Astrocyte (in vitro differentiated cells and primary cell): Measurements from ENCODE around the gene ALPL. TPM values are rescaled to one million over a fixed set of nuclear protein-coding genes. Genes with fewer than 3 reads are reported as not detected.

Experiments
- DNase-seq: peaks from one replicate; pipeline ENCODE4 v3.0.0-alpha.2; 2010; ENCODE audit warnings: low read depth
- FAIRE-seq: peaks from 2 replicates; lab custom pipeline; 2011; peaks lifted over from hg19 to GRCh38; lab: Jason Lieb, UNC
- H2AFZ ChIP-seq: 2 replicates; pipeline ENCODE4 v1.6.0; 2012; ENCODE audit warnings: low read depth, low read length, inconsistent platforms
- H3K27ac ChIP-seq: 2 replicates; pipeline ENCODE4 v1.5.1; 2011; ENCODE audit warnings: low read depth, low read length, inconsistent platforms
- H3K27me3 ChIP-seq: 2 replicates; pipeline ENCODE4 v1.6.0; 2011; ENCODE audit warnings: low read length, inconsistent platforms; ENCODE audit not compliant: insufficient read depth
- H3K36me3 ChIP-seq: 2 replicates; pipeline ENCODE4 v1.5.1; 2011; ENCODE audit warnings: low read length, inconsistent platforms; ENCODE audit not compliant: insufficient read depth
- H3K4me1 ChIP-seq: 2 replicates; pipeline ENCODE4 v1.5.1; 2011; ENCODE audit warnings: low read length, inconsistent platforms; ENCODE audit not compliant: insufficient read depth
- H3K4me2 ChIP-seq: 2 replicates; pipeline ENCODE4 v1.6.0; 2012; ENCODE audit warnings: low read length, inconsistent platforms
- H3K4me3 ChIP-seq: 2 replicates; pipeline ENCODE4 v1.5.1; 2011; ENCODE audit warnings: low read depth, mild to moderate bottlenecking, low read length, inconsistent platforms; ENCODE audit not compliant: insufficient read depth
- H3K79me2 ChIP-seq: 2 replicates; pipeline ENCODE4 v1.6.0; 2012; ENCODE audit warnings: mild to moderate bottlenecking, low read length, inconsistent platforms; ENCODE audit not compliant: insufficient read depth
- H3K9ac ChIP-seq: 2 replicates; pipeline ENCODE4 v1.6.0; 2012; ENCODE audit warnings: mild to moderate bottlenecking, low read length, inconsistent platforms
- H3K9me3 ChIP-seq: 2 replicates; pipeline ENCODE4 v1.5.1; 2012; ENCODE audit warnings: low read depth, mild to moderate bottlenecking, low read length, inconsistent platforms; ENCODE audit not compliant: insufficient read depth
- H4K20me1 ChIP-seq: 2 replicates; pipeline ENCODE4 v1.6.0; 2012; ENCODE audit warnings: low read length, inconsistent platforms; ENCODE audit not compliant: insufficient read depth
- H3K27ac Mint-ChIP-seq: one replicate; pipeline ENCODE4 v1.8.0; 2021; ENCODE audit warnings: mild to moderate bottlenecking, mixed read lengths; ENCODE audit not compliant: unreplicated experiment
- H3K27me3 Mint-ChIP-seq: one replicate; pipeline ENCODE4 v1.8.0; 2021; ENCODE audit warnings: low read depth, mixed read lengths; ENCODE audit not compliant: unreplicated experiment
- H3K36me3 Mint-ChIP-seq: one replicate; pipeline ENCODE4 v1.8.0; 2021; ENCODE audit warnings: low read depth, mixed read lengths; ENCODE audit not compliant: unreplicated experiment
- H3K4me1 Mint-ChIP-seq: one replicate; pipeline ENCODE4 v1.8.0; 2021; ENCODE audit warnings: low read depth, mixed read lengths; ENCODE audit not compliant: unreplicated experiment
- H3K4me3 Mint-ChIP-seq: one replicate; pipeline ENCODE4 v1.8.0; 2021; ENCODE audit warnings: mild to moderate bottlenecking, moderate library complexity, mixed read lengths; ENCODE audit not compliant: unreplicated experiment
- H3K9me3 Mint-ChIP-seq: one replicate; pipeline ENCODE4 v1.8.0; 2021; ENCODE audit warnings: mild to moderate bottlenecking, mixed read lengths; ENCODE audit not compliant: unreplicated experiment
- EZH2 ChIP-seq: IDR thresholded peaks from 2 replicates; pipeline ENCODE4 v1.6.1; 2012; ENCODE audit warnings: mild to moderate bottlenecking, low read length, inconsistent platforms; ENCODE audit not compliant: insufficient read depth
- total RNA-seq: library from RNA; stranded (reverse); gene quantifications from 2 replicates; pipeline ENCODE4 v1.2.1, GENCODE V29; 2021
- TF ChIP-seq, protein P1 (sequence below): IDR thresholded peaks from 2 replicates; pipeline ENCODE4 v1.5.1; 2011; ENCODE audit warnings: low read depth, mild to moderate bottlenecking, inconsistent platforms, low read length, moderate library complexity; ENCODE audit not compliant: insufficient read depth

Gene ALPL
- total RNA-seq, 1 donor from 2014 or later: 24.3 TPM

GRCh38 chr1:21572221-21572620 is 63.0 kb downstream of the ALPL start:
- no peak overlapping the region for H3K4me3 ChIP-seq
- DNase-seq (no peak), FAIRE-seq (no peak)
- H3K27ac Mint-ChIP-seq: no peak overlapping the region
- H3K27ac ChIP-seq: no peak overlapping the region
- no peaks in the 10 kb centered on the region for H3K27me3 ChIP-seq
- peaks cover 5% of the 10 kb centered on the region for H3K9me3 ChIP-seq
- H3K79me2 ChIP-seq: no peaks in the 10 kb centered on the region
- H3K4me3 Mint-ChIP-seq: no peak overlapping the region
- H4K20me1 ChIP-seq: no peaks in the 10 kb centered on the region
- no peaks in the 10 kb centered on the region for H3K36me3 ChIP-seq
- peaks cover 23% of the 10 kb centered on the region for H3K4me1 Mint-ChIP-seq
- H3K4me1 ChIP-seq: peaks cover 29% of the 10 kb centered on the region
- no peak overlapping the region for H2AFZ ChIP-seq
- H3K36me3 Mint-ChIP-seq: peaks cover 3% of the 10 kb centered on the region
- no peak overlapping the region for H3K4me2 ChIP-seq
- H3K9ac ChIP-seq: no peak overlapping the region
- H3K27me3 Mint-ChIP-seq: no peaks in the 10 kb centered on the region
- H3K9me3 Mint-ChIP-seq: no peaks in the 10 kb centered on the region
- TF ChIP-seq, protein P1, sequence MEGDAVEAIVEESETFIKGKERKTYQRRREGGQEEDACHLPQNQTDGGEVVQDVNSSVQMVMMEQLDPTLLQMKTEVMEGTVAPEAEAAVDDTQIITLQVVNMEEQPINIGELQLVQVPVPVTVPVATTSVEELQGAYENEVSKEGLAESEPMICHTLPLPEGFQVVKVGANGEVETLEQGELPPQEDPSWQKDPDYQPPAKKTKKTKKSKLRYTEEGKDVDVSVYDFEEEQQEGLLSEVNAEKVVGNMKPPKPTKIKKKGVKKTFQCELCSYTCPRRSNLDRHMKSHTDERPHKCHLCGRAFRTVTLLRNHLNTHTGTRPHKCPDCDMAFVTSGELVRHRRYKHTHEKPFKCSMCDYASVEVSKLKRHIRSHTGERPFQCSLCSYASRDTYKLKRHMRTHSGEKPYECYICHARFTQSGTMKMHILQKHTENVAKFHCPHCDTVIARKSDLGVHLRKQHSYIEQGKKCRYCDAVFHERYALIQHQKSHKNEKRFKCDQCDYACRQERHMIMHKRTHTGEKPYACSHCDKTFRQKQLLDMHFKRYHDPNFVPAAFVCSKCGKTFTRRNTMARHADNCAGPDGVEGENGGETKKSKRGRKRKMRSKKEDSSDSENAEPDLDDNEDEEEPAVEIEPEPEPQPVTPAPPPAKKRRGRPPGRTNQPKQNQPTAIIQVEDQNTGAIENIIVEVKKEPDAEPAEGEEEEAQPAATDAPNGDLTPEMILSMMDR: no peak
- no peak for TF ChIP-seq EZH2

GRCh38 chr1:21572735-21573277 is 63.6 kb downstream of the ALPL start:
- H3K9me3 ChIP-seq: peaks cover 5% of the 10 kb centered on the region
- Mint-ChIP-seq H3K4me3 (no peak overlapping the region), H3K27me3 (peaks cover 1% of the 10 kb centered on the region), H3K4me1 (peaks cover 20% of the 10 kb centered on the region), H3K9me3 (no peaks in the 10 kb centered on the region), H3K36me3 (peaks cover 3% of the 10 kb centered on the region), H3K27ac (no peak overlapping the region)
- no peak overlapping the region for H2AFZ ChIP-seq
- H3K9ac ChIP-seq: no peak overlapping the region
- H3K27ac ChIP-seq: no peak overlapping the region
- H3K4me3 ChIP-seq: no peak overlapping the region
- no peaks in the 10 kb centered on the region for H3K27me3 ChIP-seq
- no peak overlapping the region for H3K4me2 ChIP-seq
- no peaks in the 10 kb centered on the region for H3K36me3 ChIP-seq
- H3K79me2 ChIP-seq: no peaks in the 10 kb centered on the region
- no peak for FAIRE-seq
- H3K4me1 ChIP-seq: peaks cover 24% of the 10 kb centered on the region
- TF ChIP-seq, protein P1: no peak
- TF ChIP-seq EZH2: no peak
- no peak for DNase-seq
- H4K20me1 ChIP-seq: no peaks in the 10 kb centered on the region

DNA sequence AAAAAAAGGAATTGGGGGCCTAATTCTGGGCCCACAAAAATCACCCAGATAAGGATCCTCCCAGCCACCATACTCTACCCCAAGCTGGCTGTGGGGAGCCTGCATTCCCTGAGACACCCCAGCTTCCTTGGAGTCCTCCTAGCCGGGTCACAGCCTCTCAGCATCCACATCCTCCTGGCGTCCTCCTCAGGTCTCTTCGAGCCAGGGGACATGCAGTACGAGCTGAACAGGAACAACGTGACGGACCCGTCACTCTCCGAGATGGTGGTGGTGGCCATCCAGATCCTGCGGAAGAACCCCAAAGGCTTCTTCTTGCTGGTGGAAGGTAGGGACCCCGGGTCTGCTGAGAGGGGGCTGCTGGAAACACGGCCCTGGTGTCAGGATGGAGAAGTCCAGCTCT is 64.3 kb downstream of the ALPL start:
- Mint-ChIP-seq H3K27me3 (peaks cover 6% of the 10 kb centered on the region), H3K9me3 (no peaks in the 10 kb centered on the region), H3K4me3 (no peak overlapping the region), H3K36me3 (peaks cover 3% of the 10 kb centered on the region), H3K4me1 (peaks cover 13% of the 10 kb centered on the region), H3K27ac (no peak overlapping the region)
- H3K4me1 ChIP-seq: peaks cover 17% of the 10 kb centered on the region
- peaks cover 5% of the 10 kb centered on the region for H3K9me3 ChIP-seq
- no peak overlapping the region for H3K4me2 ChIP-seq
- no peak overlapping the region for H3K27ac ChIP-seq
- H3K36me3 ChIP-seq: no peaks in the 10 kb centered on the region
- DNase-seq: no peak
- H3K4me3 ChIP-seq: no peak overlapping the region
- TF ChIP-seq, protein P1: no peak
- no peak overlapping the region for H3K9ac ChIP-seq
- no peaks in the 10 kb centered on the region for H3K79me2 ChIP-seq
- FAIRE-seq: no peak
- H2AFZ ChIP-seq: no peak overlapping the region
- no peaks in the 10 kb centered on the region for H3K27me3 ChIP-seq
- H4K20me1 ChIP-seq: no peaks in the 10 kb centered on the region
